HL-60 (cell line): ENCODE measurements around the gene CAPG.

Experiments
- DNase-seq, 2 experiments: peaks; one replicate each; pipeline ENCODE4 v3.0.0-alpha.2; 2010 to 2020; ENCODE audit warnings: low read depth in 1 of 2, low spot score in 1 of 2
- H3K27ac ChIP-seq: fragments of 250-450 bp; sonication (Bioruptor Pico); replicated peaks from 2 replicates; pipeline ENCODE4 v1.5.1; 2020; ENCODE audit warnings: mild to moderate bottlenecking, moderate library complexity
- H3K27me3 ChIP-seq: fragments of 250-450 bp; sonication (Bioruptor Pico); 2 replicates; pipeline ENCODE4 v1.5.1; 2021; ENCODE audit warnings: mild to moderate bottlenecking, moderate library complexity; ENCODE audit not compliant: insufficient read depth, poor library complexity, severe bottlenecking
- H3K4me3 ChIP-seq: replicated peaks from 2 replicates; pipeline ENCODE4 v1.5.1; 2011; ENCODE audit warnings: mild to moderate bottlenecking, control low read depth, low read length; ENCODE audit not compliant: insufficient read depth
- CTCF ChIP-seq: IDR thresholded peaks from one replicate; pipeline ENCODE4 v1.5.1; 2011; ENCODE audit warnings: low read length, control low read depth, inconsistent platforms; ENCODE audit not compliant: insufficient read depth
- GABPA ChIP-seq: IDR thresholded peaks from 2 replicates; pipeline ENCODE4 v1.6.1; 2012; ENCODE audit warnings: low read depth
- POLR2AphosphoS5 ChIP-seq: IDR thresholded peaks from 2 replicates; pipeline ENCODE4 v1.6.1; 2012; ENCODE audit warnings: low read depth
- SPI1 ChIP-seq: IDR thresholded peaks from 2 replicates; pipeline ENCODE4 v1.6.1; 2012; ENCODE audit warnings: low read depth, mild to moderate bottlenecking, borderline replicate concordance
- TF ChIP-seq, protein P1 (sequence below): IDR thresholded peaks from 2 replicates; pipeline ENCODE4 v1.6.1; 2012; ENCODE audit warnings: low read depth; ENCODE audit not compliant: insufficient replicate concordance

The CAPG gene

DNA sequence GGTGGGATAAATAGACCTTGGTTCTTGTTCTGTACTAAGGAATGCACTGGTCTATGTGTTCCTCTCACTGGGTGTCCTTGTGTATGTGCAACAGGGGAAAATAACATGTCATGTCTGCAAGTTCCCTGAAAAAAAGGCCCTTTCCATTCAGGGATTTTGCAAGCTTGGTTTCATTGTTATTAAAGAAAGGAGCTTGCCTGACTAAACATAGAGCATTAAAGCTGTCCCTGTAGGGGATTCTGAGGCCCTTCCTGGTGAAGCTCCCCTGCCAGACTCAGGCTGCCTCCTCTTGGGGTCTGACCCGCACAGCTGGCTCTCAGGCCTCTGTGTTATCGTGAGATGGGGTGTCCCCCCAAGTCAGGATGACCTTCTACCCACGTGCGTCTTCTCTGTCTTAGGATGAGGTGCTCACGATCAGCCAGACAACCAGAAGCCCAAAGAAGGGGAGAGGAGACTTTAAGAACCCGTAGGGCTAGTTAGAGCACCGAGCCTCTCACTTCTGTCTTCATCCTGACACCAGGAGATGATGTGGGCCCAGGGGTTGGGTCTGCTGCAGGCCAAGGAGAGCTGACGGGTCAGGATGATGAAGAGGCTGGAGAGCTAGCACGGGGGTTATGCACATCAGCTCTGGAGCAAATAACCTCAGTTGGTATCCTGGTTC is 21.2 kb downstream of the CAPG start:
- Histone ChIP-seq H3K27ac (no peak overlapping the region), H3K4me3 (no peak overlapping the region), H3K27me3 (no peaks in the 10 kb centered on the region)
- TF ChIP-seq, protein P1, sequence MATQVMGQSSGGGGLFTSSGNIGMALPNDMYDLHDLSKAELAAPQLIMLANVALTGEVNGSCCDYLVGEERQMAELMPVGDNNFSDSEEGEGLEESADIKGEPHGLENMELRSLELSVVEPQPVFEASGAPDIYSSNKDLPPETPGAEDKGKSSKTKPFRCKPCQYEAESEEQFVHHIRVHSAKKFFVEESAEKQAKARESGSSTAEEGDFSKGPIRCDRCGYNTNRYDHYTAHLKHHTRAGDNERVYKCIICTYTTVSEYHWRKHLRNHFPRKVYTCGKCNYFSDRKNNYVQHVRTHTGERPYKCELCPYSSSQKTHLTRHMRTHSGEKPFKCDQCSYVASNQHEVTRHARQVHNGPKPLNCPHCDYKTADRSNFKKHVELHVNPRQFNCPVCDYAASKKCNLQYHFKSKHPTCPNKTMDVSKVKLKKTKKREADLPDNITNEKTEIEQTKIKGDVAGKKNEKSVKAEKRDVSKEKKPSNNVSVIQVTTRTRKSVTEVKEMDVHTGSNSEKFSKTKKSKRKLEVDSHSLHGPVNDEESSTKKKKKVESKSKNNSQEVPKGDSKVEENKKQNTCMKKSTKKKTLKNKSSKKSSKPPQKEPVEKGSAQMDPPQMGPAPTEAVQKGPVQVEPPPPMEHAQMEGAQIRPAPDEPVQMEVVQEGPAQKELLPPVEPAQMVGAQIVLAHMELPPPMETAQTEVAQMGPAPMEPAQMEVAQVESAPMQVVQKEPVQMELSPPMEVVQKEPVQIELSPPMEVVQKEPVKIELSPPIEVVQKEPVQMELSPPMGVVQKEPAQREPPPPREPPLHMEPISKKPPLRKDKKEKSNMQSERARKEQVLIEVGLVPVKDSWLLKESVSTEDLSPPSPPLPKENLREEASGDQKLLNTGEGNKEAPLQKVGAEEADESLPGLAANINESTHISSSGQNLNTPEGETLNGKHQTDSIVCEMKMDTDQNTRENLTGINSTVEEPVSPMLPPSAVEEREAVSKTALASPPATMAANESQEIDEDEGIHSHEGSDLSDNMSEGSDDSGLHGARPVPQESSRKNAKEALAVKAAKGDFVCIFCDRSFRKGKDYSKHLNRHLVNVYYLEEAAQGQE, result no peak
- no peak for TF ChIP-seq CTCF
- no peak for DNase-seq

- no peak overlapping the region for H3K27ac ChIP-seq
- no peak overlapping the region for H3K4me3 ChIP-seq
- H3K27me3 ChIP-seq, result no peaks in the 10 kb centered on the region
- DNase-seq, result no peak
- no peak for TF ChIP-seq SPI1
- TF ChIP-seq POLR2AphosphoS5, result no peak
- no peak for TF ChIP-seq CTCF
- TF ChIP-seq GABPA, result no peak
- TF ChIP-seq, protein P1, result no peak
Measured at GRCh38 chr2:85387754-85388153, 22.4 kb downstream of the CAPG start.

- Histone ChIP-seq H3K27me3 (no peaks in the 10 kb centered on the region), H3K27ac (no peak overlapping the region), H3K4me3 (no peak overlapping the region)
- no peak for DNase-seq
- TF ChIP-seq SPI1 (no peak), GABPA (no peak), CTCF (no peak), POLR2AphosphoS5 (no peak)
- TF ChIP-seq, protein P1, result no peak
Measured at GRCh38 chr2:85385746-85386145, 24.4 kb downstream of the CAPG start.
